ENCODE results near the gene DROSHA.

DNA sequence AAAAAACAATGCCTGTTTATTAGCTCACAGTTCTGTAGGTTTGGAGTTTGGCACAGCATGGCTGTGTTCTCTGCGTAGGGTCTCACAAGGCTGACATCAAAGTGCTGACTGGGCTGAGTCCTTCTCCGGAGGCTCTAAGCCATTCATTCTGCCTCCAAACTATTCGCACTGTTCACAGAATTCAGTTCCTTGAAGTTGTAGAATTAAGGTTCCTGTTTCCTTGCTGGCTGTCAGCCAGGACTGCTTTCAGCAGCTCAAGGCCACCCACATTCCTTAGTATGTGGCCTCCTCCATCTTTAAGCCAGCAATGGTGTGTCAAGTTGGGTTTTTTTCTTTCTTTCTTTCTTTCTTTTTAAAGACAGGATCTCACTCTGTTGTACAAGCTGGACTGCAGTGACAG lies 176.6 kb downstream of the DROSHA start:
- TF ChIP-seq POLR2A (IDR thresholded peaks at IDR 0.05; ENCODE audit: low read depth, low read length) = no peak
- TF ChIP-seq, protein P1, sequence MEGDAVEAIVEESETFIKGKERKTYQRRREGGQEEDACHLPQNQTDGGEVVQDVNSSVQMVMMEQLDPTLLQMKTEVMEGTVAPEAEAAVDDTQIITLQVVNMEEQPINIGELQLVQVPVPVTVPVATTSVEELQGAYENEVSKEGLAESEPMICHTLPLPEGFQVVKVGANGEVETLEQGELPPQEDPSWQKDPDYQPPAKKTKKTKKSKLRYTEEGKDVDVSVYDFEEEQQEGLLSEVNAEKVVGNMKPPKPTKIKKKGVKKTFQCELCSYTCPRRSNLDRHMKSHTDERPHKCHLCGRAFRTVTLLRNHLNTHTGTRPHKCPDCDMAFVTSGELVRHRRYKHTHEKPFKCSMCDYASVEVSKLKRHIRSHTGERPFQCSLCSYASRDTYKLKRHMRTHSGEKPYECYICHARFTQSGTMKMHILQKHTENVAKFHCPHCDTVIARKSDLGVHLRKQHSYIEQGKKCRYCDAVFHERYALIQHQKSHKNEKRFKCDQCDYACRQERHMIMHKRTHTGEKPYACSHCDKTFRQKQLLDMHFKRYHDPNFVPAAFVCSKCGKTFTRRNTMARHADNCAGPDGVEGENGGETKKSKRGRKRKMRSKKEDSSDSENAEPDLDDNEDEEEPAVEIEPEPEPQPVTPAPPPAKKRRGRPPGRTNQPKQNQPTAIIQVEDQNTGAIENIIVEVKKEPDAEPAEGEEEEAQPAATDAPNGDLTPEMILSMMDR (conservative IDR thresholded peaks at IDR 0.05; ENCODE audit: low read depth, low read length) = no peak
- no peak for TF ChIP-seq MAFK (IDR thresholded peaks at IDR 0.05; ENCODE audit: low read depth, low read length)
- TF ChIP-seq, protein P2, sequence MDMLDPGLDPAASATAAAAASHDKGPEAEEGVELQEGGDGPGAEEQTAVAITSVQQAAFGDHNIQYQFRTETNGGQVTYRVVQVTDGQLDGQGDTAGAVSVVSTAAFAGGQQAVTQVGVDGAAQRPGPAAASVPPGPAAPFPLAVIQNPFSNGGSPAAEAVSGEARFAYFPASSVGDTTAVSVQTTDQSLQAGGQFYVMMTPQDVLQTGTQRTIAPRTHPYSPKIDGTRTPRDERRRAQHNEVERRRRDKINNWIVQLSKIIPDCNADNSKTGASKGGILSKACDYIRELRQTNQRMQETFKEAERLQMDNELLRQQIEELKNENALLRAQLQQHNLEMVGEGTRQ (IDR thresholded peaks at IDR 0.05; ENCODE audit: low read depth, low read length) = no peak
- TF ChIP-seq SMC3 (IDR thresholded peaks at IDR 0.05; ENCODE audit: low read depth, low read length) = no peak
- no peak for TF ChIP-seq RFX5 (IDR thresholded peaks at IDR 0.05; ENCODE audit: low read depth, low read length)
- TF ChIP-seq RCOR1 (IDR thresholded peaks at IDR 0.05; ENCODE audit: insufficient replicate concordance, low read length) = no peak
